Measurements from ENCODE around the gene ARHGEF16. TPM values are rescaled to one million over a fixed set of nuclear protein-coding genes. Genes with fewer than 3 reads are reported as not detected.

Gene ARHGEF16
- polyA plus RNA-seq, 1 donor = 17.6 TPM

- no peak for DNase-seq
Observed at GRCh38 chr1:3456964-3457909, 2.8 kb downstream of the ARHGEF16 start.

- no peak for DNase-seq
Observed at GRCh38 chr1:3457910-3458883, 3.7 kb downstream of the ARHGEF16 start.

DNA sequence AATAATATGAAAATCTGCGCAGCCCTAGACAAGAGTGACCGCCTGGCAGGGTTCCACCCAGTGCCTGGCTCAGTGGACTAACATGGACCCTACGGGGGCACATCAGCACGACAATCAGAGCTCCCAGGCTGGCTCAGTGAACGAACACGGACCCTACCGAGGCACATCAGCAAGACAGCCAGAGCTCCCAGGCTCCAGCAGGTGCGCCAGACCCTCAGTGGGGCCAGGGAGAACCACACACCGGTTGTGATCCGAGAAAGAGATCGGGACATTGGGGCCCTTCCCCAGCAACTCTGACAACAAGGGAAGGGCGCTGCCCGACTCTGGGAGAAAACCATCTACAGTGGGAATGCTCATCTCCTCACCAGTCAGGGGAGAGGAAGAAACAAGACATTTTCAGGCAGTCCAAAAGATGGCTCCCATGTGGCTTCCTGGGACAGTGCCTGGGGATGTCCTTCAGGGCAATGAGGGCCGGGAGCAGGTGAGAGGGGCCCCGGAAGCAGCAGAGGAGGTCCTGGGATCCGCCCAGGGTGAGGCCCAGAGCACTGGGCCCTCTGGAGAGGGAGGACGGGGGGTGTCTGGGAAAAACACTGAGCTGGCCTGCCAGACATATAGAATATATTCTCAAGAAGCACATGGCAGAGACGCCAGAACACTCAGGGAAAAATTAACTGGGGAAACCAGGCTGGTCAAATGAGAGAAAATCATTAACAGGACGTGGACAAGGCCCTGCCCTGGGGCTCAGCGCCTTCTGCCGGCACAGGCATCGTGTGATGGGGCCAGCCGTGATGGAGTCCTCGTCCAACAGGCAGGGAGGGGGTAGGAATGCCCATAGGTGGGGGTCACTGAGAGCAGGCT is 4.8 kb downstream of the ARHGEF16 start:
- no peak for DNase-seq

DNA sequence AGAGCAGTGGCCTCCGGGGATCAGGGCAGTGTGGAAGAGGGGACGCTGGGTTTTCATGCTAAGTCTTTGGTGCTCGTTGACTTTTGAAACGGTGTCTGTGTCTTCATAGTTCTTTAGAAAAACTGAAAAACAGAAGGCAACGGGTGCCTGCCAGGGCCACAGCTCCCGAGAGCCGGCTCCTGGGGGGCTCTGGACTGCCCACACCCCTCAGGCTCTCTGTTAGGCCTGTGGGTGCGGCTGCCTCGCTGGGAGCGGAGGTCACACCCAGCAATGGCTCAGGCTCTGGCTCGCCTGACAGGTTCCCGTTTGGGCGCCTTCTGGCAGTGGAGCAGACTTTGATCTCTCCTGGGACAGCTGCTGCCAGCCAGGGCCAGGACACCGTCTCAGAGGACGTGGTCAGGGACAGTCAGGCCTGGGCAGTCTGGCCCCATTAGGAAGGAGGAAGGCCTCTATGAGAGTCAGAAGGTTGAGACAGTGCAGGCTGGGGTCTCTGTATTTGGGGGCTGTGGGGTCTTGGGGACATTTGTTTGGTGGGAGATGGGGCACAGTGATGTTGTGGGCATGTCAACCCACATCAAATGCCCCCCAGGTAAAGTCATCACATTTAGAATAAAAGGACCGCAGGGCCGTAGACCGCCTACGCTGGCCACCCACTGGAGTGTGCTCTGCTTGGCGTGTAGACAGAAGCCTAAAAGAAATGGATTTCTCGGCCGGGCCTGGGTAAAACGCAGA is 5.6 kb downstream of the ARHGEF16 start:
- no peak for DNase-seq

GRCh38 chr1:3460672-3461131 is 6.2 kb downstream of the ARHGEF16 start:
- DNase-seq = no peak

GRCh38 chr1:3461238-3461933 is 6.9 kb downstream of the ARHGEF16 start:
- no peak for DNase-seq

DNA sequence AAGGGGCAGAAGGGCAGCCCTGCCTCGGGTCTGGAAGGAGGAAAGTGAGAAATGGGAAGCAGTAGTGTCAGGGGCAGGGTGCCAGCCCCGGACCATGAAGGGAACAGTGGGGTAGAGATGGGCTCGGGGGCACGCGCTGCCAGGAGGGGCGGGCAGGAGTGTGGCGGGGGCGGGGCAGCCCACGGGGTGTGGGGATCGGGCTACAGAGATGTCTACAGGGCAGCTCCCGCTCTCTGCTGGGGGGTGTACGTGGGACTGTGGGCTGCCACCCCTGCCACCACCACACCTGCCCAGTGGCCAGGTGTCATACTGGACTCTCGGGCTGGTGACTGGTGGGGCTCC is 7.4 kb downstream of the ARHGEF16 start:
- DNase-seq = no peak

DNA sequence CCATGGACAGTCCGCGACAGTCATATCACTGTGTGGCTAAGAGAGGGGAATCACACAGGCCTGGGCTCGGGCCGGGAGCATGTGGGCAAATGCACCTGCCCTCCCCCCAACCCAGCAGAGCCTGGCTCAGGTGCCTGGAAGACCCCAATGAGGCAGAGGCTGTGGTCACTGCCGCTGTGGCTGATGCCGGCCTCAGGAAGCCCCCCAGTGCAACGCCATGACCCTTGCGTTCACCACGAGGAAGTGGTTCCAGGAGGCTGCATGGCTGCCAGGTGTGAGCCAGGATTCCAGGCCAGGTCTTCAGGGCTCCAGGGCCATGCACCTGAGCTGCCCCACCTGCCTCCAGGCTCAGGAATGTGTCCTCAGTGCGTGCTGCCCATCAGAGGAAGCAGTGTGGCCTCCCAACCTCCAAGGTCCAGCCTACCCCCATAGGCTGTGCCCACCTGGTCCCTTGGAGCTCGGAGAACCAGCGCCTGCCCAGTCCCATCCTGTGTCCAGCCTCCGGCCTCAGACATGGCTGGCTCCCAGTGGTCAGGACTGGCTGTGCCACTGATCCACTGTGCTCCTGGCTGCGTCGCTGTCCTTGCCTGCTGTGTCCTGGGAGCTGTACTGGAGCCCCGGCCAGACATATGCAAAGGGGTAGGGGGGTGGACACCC is 8.0 kb downstream of the ARHGEF16 start:
- DNase-seq = no peak

GRCh38 chr1:3463013-3463385 is 8.5 kb downstream of the ARHGEF16 start:
- DNase-seq = no peak

DNA sequence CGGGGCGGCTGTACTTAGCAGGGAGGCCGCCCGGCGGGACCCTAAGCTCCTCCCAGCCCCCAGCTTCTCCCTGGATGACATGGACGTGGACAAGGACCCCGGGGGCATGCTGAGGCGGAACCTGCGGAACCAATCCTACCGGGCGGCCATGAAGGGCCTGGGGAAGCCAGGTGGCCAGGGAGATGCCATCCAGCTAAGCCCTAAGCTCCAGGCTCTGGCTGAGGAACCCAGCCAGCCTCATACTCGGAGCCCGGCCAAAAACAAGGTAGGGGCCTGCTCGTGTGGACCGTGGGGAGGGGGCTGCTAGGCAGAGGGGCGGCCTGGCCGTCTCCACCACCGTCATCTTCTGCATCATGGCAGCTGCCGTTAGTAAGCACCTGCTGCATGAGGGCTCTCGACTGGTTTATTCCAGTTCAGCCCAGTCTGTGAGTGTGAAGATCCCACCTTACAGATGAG is 9.0 kb downstream of the ARHGEF16 start:
- DNase-seq = no peak

DNA sequence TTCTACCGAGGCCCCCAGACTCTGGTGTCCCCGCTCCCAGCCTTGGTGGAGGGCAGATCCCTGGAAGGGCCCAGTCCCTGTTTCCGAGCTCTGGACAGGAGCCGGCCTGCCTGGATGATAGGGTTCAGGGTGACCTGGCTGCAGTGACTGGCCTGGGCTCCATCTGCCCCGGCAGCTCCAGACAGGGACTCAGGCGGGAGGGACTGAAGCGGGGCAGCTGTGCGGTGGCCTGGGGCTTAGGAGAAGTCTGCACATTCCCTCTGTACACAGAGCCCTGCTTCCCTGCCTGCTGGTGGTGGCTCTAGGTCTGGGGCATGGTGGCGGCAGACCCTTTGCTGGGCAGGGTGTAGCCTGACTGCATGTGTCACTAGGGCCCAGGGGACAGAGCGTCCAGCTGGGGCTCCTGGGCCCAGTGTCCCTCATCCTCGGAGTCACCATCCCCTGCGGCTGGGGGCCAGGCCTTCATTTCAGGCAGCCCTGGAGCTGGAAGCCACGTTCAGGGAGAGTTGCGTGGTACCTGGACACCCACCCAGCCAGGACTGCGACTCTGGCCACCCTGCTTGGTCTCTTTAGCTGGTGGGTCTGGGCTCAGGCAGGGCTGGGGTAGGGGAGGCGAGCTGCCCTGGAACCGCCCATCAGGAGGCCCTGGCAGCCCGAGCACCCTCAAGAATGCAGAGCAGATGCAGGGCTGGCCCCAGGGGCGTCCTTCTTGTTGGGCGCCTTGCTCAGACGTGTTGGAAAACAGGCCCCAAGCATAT is 9.6 kb downstream of the ARHGEF16 start:
- DNase-seq = no peak

GRCh38 chr1:3464649-3465025 is 10.2 kb downstream of the ARHGEF16 start:
- DNase-seq = no peak

- no peak for DNase-seq
Observed at GRCh38 chr1:3465091-3465934, 10.8 kb downstream of the ARHGEF16 start.

DNA sequence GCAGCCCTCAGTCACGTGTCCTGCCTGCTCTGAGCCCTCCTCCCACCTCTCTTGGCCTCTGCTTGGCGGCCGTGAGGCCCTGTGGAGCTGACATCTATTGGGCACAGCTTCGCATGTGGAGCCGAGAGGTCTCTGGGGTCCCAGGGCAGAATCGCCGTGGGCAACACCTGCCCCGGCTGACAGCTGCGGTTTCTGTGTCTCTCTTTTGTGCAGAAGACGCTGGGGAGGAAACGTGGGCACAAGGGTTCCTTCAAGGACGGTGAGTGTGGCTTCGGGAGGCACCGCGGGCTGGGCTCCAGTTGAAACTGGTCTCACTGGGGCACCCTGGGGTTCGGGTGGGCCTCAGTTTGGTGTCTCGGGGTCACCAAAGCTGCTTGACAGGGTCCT is 11.5 kb downstream of the ARHGEF16 start:
- no peak for DNase-seq

- no peak for DNase-seq
Observed at GRCh38 chr1:3466366-3467075, 12.1 kb downstream of the ARHGEF16 start.

- no peak for DNase-seq
Observed at GRCh38 chr1:3467096-3468036, 12.9 kb downstream of the ARHGEF16 start.
